ENCODE results near the gene SH2D6.
A peak's percentile ranks its signal among the peaks of the same experiment; 100 is the strongest.
"Not testable (repeated sequence)": the region's sequence is repeated elsewhere in the genome, so short reads cannot be mapped to it uniquely, and the experiment has no call there.

The SH2D6 gene

DNA sequence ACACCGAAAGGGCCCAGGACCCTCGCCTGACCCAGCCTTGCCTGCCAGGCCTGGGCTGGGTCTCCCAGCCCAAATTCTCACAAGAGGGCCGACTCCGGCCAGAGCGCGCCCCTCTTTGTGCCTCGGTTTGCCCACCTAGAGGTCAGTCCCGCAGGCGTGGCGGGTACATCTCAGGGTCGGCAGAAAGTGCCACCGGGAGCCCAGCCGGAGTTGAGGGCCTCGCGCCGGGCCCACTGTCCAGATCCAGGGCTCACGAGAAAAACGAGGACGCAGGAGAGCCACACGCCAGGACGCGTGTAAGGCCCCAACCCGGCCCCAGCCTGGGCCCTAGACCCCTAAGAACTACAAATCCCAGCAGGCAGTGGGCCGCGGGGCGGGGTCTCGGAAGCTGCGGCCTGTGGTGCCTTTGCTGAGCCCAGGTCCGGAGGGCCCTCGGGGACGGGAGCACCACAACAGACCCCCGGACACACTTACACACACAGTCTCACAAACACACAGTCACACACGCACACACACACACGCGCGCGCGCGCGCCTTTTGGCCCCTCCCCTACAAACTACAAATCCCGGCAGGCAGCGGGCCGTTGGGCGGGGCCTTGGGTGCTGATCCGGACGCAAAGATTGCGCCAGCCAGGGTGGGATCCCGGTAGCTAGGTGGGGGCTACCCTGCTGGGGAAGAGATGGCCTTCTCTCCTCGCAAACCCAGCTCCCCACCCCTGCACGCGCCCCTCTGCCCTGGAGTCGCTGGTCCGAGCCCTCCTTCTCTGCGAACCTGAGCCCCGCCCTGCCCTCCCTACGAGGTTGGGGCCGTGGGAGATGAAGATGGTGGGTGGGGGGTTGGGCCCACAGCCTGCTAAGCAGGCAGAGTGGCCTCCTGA lies at the start of gene SH2D6:
TSS of gene SH2D6 (plus strand) at position 583 of the 877 bp plus-strand sequence. CDS start 10,752 bp downstream, outside the sequence.
- peak; percentile 89 for DNase-seq

DNA sequence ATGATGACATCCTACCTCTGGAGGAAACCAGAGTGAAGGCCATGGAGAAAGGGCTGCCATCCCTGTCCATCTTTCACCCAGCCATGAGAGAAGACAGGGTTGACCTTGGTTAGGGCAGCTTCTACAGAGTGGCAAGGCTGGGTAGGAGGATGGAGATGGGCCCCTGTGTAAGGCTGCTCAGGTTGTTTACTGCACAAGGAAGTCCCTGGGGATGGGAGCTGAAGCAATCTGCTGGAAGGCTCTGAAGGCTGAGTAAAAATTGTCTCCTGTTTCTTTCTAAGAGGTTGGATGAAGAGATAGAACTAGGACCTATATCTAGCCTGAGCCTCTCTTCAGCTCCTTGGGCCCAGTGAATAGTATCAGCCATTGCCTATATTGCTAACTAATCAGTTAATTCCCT lies 49.6 kb upstream of the SH2D6 start:
- DNase-seq, result no peak

DNA sequence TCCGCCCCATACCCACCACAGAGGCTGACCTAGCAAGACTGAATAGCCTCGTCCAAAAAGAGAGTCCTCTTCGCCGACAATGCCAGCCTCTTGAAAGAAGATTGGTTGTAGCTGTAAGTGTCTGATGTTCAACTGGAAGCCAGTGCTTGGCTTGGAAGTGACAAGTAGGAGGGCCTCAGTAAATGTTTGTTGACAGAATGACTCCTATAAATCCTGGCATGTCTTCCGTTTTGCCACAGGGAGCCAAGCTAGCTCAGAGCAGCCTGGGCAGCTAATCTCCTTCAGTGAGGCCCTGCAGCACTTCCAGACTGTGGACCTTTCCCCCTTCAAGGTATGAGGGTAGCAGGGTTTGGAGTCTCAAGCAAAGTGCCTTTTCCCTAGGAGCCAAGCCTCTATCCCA lies 49.0 kb upstream of the SH2D6 start:
- no peak for DNase-seq

DNA sequence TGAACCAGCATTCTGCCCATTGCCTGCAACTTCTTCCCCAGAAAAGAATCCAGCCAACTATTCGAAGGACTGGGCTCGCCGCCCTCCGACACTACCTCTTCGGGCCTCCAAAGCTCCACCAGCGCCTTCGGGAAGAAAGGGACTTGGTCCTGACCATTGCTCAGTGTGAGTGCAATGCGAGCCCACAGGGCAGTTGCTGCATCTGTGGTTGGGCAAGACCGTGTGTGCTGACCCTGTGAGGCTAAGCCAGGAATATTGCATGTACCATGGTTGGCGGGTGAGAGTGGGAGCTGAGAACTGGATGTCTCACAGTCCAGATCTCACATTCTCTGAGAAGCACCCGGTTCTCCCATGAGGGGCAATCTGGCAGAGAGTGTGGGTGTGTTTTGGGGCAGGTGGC lies 47.5 kb upstream of the SH2D6 start:
- no peak for DNase-seq

DNA sequence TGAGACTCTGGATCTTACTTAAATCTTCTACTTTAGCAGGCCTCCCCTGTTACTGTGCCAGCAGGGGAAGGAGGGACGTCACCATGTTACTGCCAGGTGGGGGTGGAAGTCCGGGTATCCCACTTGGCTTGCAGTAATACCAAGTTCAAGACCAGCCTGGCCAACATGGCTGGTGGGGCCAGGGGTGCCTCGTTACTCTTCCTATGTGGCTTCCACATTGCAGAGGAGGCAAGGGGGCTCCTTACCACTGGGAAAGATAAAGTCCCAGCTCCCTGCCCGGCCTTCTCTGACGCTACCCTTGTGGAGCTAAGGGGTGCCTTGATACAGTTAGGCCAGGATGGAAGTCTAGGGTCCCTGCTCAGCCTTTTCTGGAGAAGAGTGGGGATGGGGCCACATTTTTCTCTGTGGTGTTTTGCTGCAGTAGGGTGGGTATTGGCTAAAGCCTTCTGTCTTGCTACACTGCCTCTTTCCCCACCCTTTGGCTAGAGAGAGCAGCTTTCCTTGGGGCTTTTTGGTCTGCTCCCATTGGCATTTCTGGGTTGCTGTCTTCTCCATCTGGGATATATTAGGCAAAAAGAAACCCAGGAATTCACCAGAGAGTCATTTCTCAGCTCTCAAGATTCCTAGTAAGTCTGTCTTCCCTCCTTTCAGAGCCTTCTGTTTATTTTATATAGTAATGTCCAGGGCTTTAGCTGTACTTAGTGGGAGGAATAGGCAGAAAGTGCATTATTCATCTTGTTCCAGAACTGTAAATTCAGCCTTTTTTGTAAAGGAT lies 42.0 kb upstream of the SH2D6 start:
- no peak for DNase-seq

DNA sequence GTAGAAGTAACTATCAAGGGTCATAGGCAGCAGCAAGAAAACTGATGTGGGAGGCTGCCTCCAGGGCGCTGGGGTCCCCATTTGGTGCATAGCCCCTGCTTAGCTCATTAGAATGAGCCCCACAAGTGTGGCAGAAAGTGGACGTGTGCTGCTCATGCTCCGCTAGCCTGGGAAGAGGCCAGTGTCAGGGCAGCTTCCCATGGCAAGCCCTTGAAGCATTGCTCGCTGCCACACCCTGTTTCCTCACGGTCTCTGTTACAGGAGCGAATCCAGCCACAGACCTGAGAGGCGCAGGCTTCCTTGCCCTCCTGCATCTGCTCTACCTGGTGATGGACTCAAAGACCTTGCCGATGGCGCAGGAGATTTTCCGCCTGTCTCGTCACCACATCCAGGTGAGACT lies 41.4 kb upstream of the SH2D6 start:
- DNase-seq, result no peak

DNA sequence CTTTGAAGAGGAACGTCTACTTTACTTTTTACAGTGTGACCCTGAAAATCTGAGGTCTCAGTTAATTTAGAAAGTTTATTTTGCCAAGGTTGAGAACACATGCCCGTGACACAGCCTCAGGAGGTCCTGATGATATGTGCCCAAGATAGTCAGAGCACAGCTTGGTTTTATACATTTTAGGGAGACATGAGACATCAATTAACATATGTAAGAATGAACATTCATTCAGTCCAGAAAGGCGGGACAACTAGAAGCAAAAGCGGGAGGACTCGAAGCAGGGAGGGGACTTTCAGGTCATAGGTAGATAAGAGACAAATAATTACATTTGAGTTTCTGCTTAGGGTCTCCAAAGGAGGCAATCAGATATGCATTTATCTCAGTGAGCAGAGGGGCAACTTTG lies 40.3 kb upstream of the SH2D6 start:
- DNase-seq, result no peak

DNA sequence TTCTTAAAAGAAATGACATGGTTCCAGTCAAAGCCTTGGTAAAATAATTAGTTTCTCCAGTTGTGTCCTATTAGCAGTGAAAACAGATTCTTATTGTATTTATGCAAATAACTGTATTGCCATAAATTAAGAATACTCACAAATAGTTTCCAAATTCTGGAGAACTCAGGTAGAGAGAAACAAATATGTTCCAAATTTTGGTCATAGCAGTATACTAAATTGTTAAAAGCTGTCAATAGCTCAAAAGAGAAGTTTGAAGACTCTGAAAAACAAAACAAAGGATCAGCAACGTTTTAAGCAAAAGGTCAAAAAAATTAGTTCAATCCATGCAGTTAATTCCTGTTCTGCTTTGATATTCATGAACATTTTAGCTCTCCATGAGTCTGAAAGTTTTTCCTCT lies 38.5 kb upstream of the SH2D6 start:
- DNase-seq, result no peak

DNA sequence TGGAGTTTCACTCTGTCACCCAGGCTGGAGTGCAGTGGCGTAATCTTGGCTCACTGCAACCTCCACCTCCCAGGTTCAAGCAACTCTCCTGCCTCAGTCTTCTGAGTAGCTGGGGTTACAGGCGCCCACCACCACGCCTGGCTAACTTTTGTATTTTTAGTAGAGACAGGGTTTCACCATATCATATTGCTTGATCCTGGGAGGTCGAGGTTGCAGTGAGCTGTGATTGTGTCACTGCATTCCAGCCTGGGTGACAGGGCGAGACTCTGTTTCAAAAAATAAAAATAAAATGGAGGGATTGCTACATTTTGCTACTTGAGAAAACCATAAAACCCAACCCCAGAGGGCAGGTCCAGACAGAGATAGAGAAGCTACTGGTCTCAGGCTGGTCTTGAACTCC lies 35.4 kb upstream of the SH2D6 start:
- DNase-seq, result not testable (repeated sequence)

DNA sequence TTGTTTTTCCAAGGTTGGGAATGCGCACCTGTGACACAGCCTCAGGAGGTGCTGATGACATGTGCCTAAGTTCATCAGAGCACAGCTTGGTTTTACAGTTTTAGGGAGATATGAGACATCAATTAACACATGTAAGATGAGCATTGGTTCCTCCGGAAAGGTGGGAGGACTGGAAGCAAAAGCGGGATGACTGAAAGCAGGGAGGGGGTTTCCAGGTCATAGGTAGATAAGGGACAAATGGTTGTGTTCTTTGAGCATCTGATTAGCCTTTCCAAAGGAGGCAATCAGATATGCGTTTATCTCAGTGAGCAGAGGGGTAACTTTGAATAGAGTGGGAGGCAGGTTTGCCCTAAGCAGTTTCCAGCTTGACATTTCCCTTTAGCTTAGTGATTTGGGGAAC lies 34.7 kb upstream of the SH2D6 start:
- no peak for DNase-seq

DNA sequence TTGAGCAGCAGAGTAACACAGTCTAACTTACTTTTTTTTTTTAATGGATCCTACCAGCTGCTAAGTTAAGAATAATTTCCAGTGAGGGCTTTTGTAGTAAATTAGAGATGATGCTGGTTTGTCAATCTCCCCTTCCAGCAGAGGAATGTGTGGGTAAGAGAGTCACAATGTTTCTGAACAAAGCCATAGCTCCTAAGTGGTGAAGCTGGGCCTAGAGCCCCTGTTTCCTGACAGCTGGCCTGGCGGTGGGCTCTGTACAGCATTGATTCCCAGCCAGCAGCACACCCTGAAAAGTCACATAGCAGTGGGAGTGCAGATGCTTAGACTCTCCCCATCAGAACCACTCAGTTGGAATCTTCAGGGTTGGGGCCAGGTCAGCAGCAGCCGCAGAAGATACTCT lies 32.8 kb upstream of the SH2D6 start:
- no peak for DNase-seq

DNA sequence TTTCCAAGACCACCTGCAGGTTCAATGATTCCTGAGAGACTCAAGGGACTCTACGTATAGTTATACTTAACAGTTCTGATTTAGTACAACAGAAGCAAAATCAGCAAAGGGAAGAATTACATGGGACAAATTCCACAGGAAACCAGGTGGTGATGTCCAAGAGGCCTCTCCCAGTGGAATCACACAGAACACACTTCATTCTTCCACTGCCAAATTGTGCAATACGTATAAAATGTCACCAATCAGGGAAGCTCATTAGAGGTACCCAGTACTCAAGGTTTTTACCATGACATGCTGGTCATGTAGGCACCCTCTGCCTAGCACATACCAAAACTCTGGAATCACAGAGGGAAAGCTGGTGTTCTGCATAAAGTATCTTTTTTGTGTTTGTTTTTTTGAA lies 30.8 kb upstream of the SH2D6 start:
- DNase-seq, result no peak

DNA sequence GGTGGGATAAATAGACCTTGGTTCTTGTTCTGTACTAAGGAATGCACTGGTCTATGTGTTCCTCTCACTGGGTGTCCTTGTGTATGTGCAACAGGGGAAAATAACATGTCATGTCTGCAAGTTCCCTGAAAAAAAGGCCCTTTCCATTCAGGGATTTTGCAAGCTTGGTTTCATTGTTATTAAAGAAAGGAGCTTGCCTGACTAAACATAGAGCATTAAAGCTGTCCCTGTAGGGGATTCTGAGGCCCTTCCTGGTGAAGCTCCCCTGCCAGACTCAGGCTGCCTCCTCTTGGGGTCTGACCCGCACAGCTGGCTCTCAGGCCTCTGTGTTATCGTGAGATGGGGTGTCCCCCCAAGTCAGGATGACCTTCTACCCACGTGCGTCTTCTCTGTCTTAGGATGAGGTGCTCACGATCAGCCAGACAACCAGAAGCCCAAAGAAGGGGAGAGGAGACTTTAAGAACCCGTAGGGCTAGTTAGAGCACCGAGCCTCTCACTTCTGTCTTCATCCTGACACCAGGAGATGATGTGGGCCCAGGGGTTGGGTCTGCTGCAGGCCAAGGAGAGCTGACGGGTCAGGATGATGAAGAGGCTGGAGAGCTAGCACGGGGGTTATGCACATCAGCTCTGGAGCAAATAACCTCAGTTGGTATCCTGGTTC lies 29.5 kb upstream of the SH2D6 start:
- no peak for DNase-seq

DNA sequence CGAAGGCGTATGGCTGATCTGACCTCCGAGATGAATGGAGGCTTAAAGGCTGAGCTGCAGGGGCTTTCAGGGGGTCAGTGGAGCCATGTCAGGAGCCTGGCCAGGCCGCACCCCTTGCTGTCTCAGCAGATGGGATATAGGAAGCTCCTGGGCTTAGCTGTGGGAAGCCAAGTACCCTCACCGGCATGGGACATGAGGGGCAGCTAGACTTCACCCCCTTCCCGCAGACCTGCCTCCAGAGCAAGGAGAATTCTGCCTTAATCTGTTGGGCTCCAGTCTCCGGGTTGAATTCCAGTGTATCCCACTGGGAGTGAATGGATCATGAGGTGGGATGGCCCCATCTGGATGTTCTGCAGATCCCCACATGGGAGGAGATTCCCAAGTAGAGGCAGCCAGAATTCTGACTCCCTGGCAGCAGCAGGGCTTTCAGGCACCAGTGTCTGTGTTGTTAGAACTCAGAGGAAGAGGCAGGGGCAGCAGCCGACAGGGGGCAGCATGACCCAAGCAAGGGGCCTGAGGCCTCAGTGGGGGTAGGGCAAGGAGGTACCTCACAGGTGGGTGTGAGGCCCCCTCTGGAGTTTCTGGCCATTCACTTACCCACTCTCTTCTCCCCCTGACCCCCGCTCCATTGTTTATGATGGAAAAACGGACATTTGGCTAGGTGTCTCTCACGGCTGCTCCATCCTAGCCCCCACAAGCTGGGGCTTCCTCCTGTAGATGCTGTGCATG lies 27.4 kb upstream of the SH2D6 start:
- DNase-seq, result peak; percentile 73

DNA sequence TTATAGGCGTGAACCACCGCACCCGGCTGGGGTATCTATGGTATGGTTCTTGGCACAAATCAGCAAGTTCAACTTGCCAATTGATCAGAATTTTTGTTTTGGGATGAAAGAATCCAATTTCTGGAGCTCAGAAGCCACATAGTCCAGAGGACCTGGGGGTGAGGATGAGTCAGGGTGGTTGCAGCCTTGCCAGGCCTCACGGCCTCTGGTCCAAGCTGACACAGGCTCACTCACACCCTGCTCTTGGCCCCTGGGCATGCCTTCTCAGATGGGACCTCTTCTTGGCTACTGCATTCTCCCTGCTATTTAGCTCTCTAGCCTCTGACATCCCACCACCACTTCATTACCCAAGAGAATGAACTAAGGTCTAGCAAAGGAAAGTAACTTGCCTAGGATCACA lies 24.7 kb upstream of the SH2D6 start:
- DNase-seq, result no peak

DNA sequence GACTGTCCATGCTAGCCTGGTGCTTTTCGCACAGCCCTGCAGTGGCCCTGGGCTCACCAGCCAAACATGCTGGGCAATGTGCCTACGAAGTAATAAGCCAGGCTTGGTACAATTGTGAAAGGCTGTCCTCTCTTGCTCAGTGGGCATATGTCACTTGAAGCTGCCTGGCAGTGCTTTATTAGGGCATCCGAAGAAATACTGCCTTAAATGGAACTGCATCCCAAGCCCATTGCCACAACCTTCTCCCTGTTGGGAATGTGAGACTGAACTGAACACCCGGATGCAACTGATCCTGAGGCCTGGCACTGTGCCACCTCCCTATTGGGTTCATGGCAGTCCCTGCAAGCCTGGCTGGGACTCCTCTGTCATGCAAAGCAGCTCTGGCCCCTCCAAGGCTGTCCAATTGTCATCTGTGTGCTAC lies 24.2 kb upstream of the SH2D6 start:
- no peak for DNase-seq

DNA sequence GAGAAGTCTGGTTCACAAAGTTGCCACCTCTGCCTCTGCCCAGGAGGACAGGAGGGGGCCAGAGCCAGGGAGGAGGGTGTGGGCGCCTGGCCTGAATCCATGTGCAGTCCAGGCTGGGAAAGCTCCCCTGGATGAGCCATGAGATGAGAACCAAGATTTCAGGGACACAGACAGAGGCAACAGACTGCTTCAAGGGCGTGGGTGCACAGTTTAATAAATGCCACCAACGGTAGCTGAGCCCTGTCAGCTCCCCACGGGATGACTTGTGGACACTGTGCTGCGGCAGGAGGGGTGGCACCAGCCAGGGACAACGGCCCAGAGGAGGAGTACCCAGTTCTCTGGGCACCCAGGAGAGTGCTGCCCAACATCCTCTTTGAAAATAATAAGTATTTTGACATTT lies 23.5 kb upstream of the SH2D6 start:
- no peak for DNase-seq

DNA sequence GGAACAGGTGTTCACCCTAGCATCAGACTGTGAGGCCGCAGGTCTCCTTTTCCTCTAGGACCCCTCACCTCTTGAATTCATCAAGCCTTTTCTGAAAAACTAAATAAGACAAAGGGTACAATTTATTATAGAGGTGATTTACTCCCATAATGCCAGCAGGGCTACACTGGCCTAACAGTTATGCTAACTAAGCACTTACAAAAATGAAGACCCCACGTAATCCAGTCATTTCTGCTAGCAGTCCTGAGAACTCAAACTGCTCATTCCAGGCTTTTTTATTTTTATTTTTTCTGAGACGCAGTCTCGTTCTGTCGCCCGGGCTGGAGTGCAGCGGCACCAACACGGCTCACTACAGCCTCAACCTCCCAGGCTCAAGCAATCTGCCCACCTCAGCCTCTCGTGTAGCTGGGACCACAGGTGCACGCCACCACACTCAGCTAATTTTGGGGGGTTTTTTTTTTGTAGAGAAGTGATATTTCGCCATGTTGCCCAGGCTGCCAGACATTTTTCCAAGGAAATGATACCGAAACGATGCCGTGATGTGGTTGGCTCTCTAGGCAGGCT lies 22.5 kb upstream of the SH2D6 start:
- DNase-seq, result no peak

DNA sequence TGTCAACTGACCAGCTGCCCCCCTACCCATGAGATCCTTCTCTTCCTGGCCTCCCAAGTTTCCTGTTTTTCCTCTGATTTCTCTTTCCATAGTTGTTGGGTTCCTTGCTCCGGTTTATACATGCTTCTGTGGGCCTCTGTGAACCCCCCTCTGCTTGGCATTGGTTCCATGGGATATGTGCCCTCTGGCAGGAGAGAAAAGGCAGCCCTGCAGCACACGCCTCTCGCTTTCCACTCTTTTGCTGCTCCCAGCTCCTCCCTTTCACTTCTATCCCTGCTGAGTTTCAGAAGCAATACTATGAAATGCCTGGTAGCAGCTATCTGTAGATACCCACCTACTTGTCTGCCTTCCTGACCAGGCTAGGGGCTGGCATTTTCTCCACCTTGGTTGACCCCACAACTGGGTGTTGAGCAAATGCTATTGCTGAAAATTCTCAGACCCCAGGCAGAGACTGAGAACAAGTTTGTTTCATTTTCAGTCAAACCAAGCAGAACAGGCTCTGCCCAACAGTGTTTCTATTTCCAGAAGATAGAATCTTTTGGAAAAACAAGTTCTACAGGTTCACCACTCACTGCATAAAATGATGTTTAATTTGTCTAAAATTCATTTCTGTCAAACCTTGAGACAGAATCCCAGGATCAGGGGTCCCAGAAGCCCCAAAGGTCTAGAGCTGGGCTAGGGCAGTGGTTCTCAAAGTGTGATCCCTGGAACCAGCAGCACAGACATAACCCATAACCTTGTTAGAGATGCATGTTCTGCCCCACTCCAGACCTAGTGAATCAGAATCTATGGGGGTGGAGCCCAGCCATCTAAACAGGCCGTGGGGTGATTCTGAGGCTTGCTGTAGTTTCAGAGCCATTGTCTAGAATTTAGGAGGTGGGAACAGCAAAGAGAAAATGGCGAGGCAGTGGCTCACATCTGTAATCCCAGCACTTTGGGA lies 21.7 kb upstream of the SH2D6 start:
- no peak for DNase-seq

DNA sequence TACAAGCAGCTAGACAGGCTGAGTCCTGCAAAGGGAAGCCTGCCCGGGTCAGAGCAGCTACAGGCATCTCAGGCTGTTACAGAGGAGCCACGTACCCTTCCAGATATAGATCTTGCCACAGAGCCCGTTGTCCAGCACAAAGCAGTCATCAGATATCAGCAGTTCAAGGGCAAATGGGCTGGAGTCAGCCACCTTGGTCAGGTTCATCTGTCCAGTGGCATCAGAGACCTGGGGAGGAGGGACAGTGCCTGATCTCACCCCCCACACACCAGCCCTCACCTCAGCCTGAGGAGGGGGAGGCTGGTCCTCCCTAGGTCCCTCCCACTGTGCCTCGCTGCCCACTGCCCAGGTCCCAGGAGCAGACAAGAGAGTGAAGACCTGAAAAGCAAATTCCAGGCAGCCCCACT lies 20.6 kb upstream of the SH2D6 start:
- no peak for DNase-seq

DNA sequence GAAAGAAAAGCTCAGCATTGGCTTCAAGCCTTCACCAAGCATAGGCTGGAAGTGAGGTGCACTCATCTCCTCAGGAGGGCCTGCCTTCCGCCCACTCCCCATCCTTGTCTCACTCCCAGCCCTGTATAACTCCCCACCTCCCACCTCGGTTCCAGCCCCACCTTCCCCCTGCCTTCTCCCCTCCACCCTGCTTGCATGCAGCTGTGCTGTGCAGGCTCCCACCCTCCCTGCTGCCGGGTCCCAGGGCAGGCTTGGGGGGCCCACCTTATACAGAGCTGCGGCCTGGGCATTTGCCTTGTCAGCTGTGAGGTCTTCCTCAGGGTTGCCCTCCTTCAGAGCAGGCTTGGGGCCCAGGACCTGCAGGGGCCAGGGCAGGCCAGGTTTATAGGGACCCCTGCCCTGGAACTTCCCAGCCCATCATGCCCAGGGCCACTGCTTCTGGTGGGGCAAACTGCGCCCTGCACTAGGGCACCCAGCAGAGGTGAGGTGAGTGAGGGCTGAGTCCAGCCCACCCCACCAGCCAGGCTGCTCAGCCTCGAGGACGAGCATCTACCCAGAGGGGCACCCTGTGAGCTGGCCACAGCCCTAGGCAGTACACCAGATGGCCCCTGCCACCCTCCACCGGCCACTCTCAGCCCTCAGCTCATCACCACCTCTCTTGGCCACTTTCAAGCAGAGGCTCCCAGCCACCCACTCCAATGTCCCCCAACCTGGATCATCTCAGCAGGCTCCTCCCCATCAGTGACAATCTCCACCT lies 19.9 kb upstream of the SH2D6 start:
- no peak for DNase-seq

Measured in activated naive CD4-positive, alpha-beta T cell treated with Interleukin-2 at 50 U/mL for 16 hours (primary cell).